OCI-LY3 (cell line): ENCODE results near the gene SPOCK1.

ENCODE experiments used
- H2AFZ ChIP-seq: fragments of 200-600, 300-600 bp; shearing (Covaris generic); 2 replicates; pipeline ENCODE4 v1.6.0; 2014; ENCODE audit warnings: antibody characterized with exemption, low read depth, low read length
- H3K27ac ChIP-seq: fragments of 200-600, 300-600 bp; sonication (generic); 2 replicates; pipeline ENCODE4 v1.5.1; 2014; ENCODE audit warnings: mild to moderate bottlenecking, low read length, moderate library complexity, mixed read lengths
- H3K27me3 ChIP-seq: fragments of 200-600, 300-600 bp; sonication (generic); 2 replicates; pipeline ENCODE4 v1.6.1; 2014; ENCODE audit warnings: low read depth, low read length, mixed read lengths
- H3K36me3 ChIP-seq: fragments of 200-600, 300-600 bp; sonication (generic); replicated peaks from 2 replicates; pipeline ENCODE3; 2014; ENCODE audit warnings: low read depth, low read length, mixed read lengths
- H3K4me1 ChIP-seq: fragments of 300-600, 200-600 bp; sonication (generic); 2 replicates; pipeline ENCODE4 v1.6.1; 2014; ENCODE audit warnings: low read length, mixed read lengths
- H3K4me2 ChIP-seq: fragments of 200-600, 300-600 bp; sonication (generic); 2 replicates; pipeline ENCODE4 v1.6.1; 2014; ENCODE audit warnings: low read length, mixed read lengths
- H3K4me3 ChIP-seq: fragments of 300-600, 200-600 bp; sonication (generic); 2 replicates; pipeline ENCODE4 v1.5.1; 2014; ENCODE audit warnings: antibody characterized with exemption, mild to moderate bottlenecking, low read length, moderate library complexity
- H3K79me2 ChIP-seq: fragments of 300-600, 200-600 bp; shearing (Covaris generic); 2 replicates; pipeline ENCODE4 v1.6.1; 2014; ENCODE audit warnings: mild to moderate bottlenecking, low read length, mixed read lengths
- H3K9ac ChIP-seq: fragments of 300-600, 200-600 bp; shearing (Covaris generic); 2 replicates; pipeline ENCODE4 v1.6.0; 2014; ENCODE audit warnings: mild to moderate bottlenecking, low read length, moderate library complexity
- H3K9me3 ChIP-seq: fragments of 200-600, 300-600 bp; shearing (Covaris generic); 2 replicates; pipeline ENCODE4 v1.6.1; 2014; ENCODE audit warnings: low read length, mixed read lengths; ENCODE audit not compliant: insufficient read depth
- H4K20me1 ChIP-seq: fragments of 200-600, 300-600 bp; sonication (generic); 2 replicates; pipeline ENCODE4 v1.6.1; 2016; ENCODE audit warnings: low read length, mixed read lengths; ENCODE audit not compliant: insufficient read depth
- EZH2phosphoT487 ChIP-seq: fragments of 200-600 bp; shearing (Covaris generic); IDR thresholded peaks from 2 replicates; pipeline ENCODE4 v1.6.1; 2018; ENCODE audit warnings: antibody characterized with exemption, mixed run types, low read depth
- TF ChIP-seq, protein P1 (sequence below): fragments of 200-600, 300-600 bp; sonication (generic); IDR thresholded peaks from 2 replicates; pipeline ENCODE4 v1.5.1; 2014; ENCODE audit warnings: antibody characterized with exemption, low read length, low read depth

The SPOCK1 gene

DNA sequence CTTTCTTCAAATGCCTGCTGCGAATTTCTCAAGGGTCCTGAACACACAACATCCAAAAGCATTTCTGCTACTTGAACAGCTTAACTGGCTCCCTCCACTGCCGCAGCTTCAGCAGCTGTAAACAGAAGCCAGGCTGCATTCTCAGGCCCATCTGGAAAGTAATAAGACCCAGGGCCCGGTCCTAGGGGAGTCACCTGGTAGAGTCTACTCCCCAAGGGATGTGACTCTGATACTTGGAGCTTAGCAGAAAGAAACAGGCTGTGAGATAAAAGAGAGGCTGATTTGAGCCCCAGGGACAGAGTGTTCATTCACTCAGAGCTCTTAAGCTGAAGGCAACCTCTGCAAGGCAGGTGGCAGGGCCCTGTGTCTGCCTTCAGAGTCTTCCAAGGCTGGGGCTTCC, 356.8 kb downstream of the SPOCK1 start:
- no peak overlapping the region for H3K4me2 ChIP-seq
- H3K9ac ChIP-seq: no peak overlapping the region
- H3K36me3 ChIP-seq: no peaks in the 10 kb centered on the region
- H3K4me3 ChIP-seq: no peak overlapping the region
- no peak overlapping the region for H2AFZ ChIP-seq
- H4K20me1 ChIP-seq: no peaks in the 10 kb centered on the region
- H3K79me2 ChIP-seq: no peaks in the 10 kb centered on the region
- no peaks in the 10 kb centered on the region for H3K9me3 ChIP-seq
- TF ChIP-seq, protein P1, sequence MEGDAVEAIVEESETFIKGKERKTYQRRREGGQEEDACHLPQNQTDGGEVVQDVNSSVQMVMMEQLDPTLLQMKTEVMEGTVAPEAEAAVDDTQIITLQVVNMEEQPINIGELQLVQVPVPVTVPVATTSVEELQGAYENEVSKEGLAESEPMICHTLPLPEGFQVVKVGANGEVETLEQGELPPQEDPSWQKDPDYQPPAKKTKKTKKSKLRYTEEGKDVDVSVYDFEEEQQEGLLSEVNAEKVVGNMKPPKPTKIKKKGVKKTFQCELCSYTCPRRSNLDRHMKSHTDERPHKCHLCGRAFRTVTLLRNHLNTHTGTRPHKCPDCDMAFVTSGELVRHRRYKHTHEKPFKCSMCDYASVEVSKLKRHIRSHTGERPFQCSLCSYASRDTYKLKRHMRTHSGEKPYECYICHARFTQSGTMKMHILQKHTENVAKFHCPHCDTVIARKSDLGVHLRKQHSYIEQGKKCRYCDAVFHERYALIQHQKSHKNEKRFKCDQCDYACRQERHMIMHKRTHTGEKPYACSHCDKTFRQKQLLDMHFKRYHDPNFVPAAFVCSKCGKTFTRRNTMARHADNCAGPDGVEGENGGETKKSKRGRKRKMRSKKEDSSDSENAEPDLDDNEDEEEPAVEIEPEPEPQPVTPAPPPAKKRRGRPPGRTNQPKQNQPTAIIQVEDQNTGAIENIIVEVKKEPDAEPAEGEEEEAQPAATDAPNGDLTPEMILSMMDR: no peak
- peaks cover 9% of the 10 kb centered on the region for H3K27me3 ChIP-seq
- H3K4me1 ChIP-seq: no peaks in the 10 kb centered on the region
- no peak overlapping the region for H3K27ac ChIP-seq

DNA sequence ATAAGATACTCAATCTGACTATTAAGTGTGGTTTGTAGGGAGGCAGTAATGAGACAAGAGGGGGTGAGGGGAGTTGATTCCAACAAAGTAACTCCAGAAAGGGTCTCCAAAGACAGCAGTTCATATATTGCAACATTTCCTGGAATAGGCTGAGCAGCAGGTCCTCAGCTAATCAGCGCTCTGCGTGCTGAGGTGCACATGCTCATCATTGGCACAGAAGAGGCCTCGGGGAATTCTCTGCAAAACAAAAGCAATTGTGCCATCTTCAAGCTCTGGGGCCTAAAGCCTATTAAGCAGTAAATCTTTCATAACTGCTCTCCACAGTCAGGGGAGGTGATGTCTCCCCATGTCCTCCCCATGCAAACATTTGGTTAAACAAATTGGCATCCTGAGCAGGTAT, 357.3 kb downstream of the SPOCK1 start:
- Histone ChIP-seq H2AFZ (no peak overlapping the region), H4K20me1 (no peaks in the 10 kb centered on the region), H3K9me3 (no peaks in the 10 kb centered on the region), H3K27me3 (peaks cover 9% of the 10 kb centered on the region), H3K9ac (no peak overlapping the region), H3K4me3 (no peak overlapping the region), H3K79me2 (no peaks in the 10 kb centered on the region), H3K4me2 (no peak overlapping the region), H3K4me1 (no peaks in the 10 kb centered on the region), H3K27ac (no peak overlapping the region), H3K36me3 (no peaks in the 10 kb centered on the region)
- TF ChIP-seq, protein P1: no peak
- no peak for TF ChIP-seq EZH2phosphoT487

- Histone ChIP-seq H4K20me1 (no peaks in the 10 kb centered on the region), H3K4me3 (no peak overlapping the region), H3K4me1 (no peaks in the 10 kb centered on the region)
Measured at GRCh38 chr5:137136991-137137632, 362.0 kb downstream of the SPOCK1 start.

GRCh38 chr5:137134920-137135532, 364.1 kb downstream of the SPOCK1 start:
- Histone ChIP-seq H3K79me2 (no peaks in the 10 kb centered on the region), H3K27ac (no peak overlapping the region), H3K36me3 (no peaks in the 10 kb centered on the region), H3K9ac (no peak overlapping the region), H3K4me3 (no peak overlapping the region), H2AFZ (no peak overlapping the region), H4K20me1 (no peaks in the 10 kb centered on the region), H3K4me2 (no peak overlapping the region), H3K9me3 (no peaks in the 10 kb centered on the region), H3K27me3 (no peaks in the 10 kb centered on the region), H3K4me1 (no peaks in the 10 kb centered on the region)
- TF ChIP-seq EZH2phosphoT487: no peak
- TF ChIP-seq, protein P1: no peak

More at GRCh38 chr5:137136991-137137632, 362.0 kb downstream of the SPOCK1 start:
- no peak overlapping the region for H2AFZ ChIP-seq
- H3K4me2 ChIP-seq: no peak overlapping the region
- no peaks in the 10 kb centered on the region for H3K79me2 ChIP-seq
- H3K9ac ChIP-seq: no peak overlapping the region
- H3K27ac ChIP-seq: no peak overlapping the region
- no peaks in the 10 kb centered on the region for H3K36me3 ChIP-seq
- no peaks in the 10 kb centered on the region for H3K9me3 ChIP-seq
- no peaks in the 10 kb centered on the region for H3K27me3 ChIP-seq
- TF ChIP-seq EZH2phosphoT487: no peak
- TF ChIP-seq, protein P1: no peak
